ENCODE results near the gene UBE4B. TPM values are rescaled to one million over a fixed set of nuclear protein-coding genes. Genes with fewer than 3 reads are reported as not detected.

The UBE4B gene
- total and polyA plus RNA-seq, 10 of the 15 experiments (the other 5 are each of a cell fraction or from before 2014, with no cell fraction given) = 2.9 to 32.6 (median 20.7) TPM

GRCh38 chr1:10042746-10043145 is 10.0 kb downstream of the UBE4B start:
- FAIRE-seq = no peak
- no peaks in the 10 kb centered on the region for H3K4me1 ChIP-seq (ENCODE audit: control insufficient read depth, insufficient read depth, low read length)
- peaks cover 9% of the 10 kb centered on the region for H3K79me2 ChIP-seq (ENCODE audit: control insufficient read depth, insufficient read depth, low read length)
- CTCF ChIA-PET = interaction anchor here (1.0 kb wide), 1 partner anchor 177 kb away, joined by 3 read pairs; no protein-coding TSS in a partner anchor
- no peaks in the 10 kb centered on the region for H3K27me3 ChIP-seq (replicated peaks in 1 of 2; ENCODE audit: control insufficient read depth in 2 of 2, insufficient read depth in 2 of 2, low read length in 1 of 2)
- H3K9me3 ChIP-seq (replicated peaks; ENCODE audit: control insufficient read depth, insufficient read depth, low read length) = no peaks in the 10 kb centered on the region
- H2AFZ ChIP-seq (ENCODE audit: control insufficient read depth, low read depth, low read length) = no peak overlapping the region
- no peaks in the 10 kb centered on the region; a peak in 3 of 4 replicates for H3K36me3 ChIP-seq (ENCODE audit: control insufficient read depth in 2 of 2, insufficient read depth in 2 of 2, low read length in 1 of 2)
- intact Hi-C loops (cut with micrococcal nuclease; ENCODE audit: unreplicated experiment) = no loop called here
- no peak for ATAC-seq
- no TSS peak for BruUV-seq (replicated peaks)
- SMC1A ChIA-PET (ENCODE audit: uncharacterized antibody, unreplicated experiment) = no interaction called here
- no peak for DNase-seq (ENCODE audit: low read depth, low spot score)
- RAD21 ChIA-PET (ENCODE audit: unreplicated experiment) = no interaction called here
- in situ Hi-C loops (cut with MboI) = no loop called here
- no peak overlapping the region for H3K27ac ChIP-seq (ENCODE audit: control insufficient read depth, insufficient read depth)
- POLR2A ChIA-PET = no interaction called here
- no peaks in the 10 kb centered on the region for H4K20me1 ChIP-seq (ENCODE audit: control insufficient read depth, insufficient read depth)
- H3K9ac ChIP-seq (ENCODE audit: control insufficient read depth, insufficient read depth, low read length) = no peak overlapping the region
- TF ChIP-seq PML (IDR thresholded peaks at IDR 0.05; ENCODE audit: low read length) = no peak
- no peak overlapping the region for H3K4me3 ChIP-seq
- 96% methylated on average over 4 of the region's 4 CpGs for WGBS (ENCODE audit: insufficient coverage, insufficient replicate concordance, low lambda C conversion rate, missing lambda C conversion rate)
- no peak overlapping the region for H3K4me2 ChIP-seq (ENCODE audit: control insufficient read depth, insufficient read depth)

GRCh38 chr1:10045480-10046355 is 13.0 kb downstream of the UBE4B start:
- no peaks in the 10 kb centered on the region for H3K27me3 ChIP-seq (replicated peaks in 1 of 2; ENCODE audit: control insufficient read depth in 2 of 2, insufficient read depth in 2 of 2, low read length in 1 of 2)
- POLR2A ChIA-PET = no interaction called here
- H3K4me1 ChIP-seq (ENCODE audit: control insufficient read depth, insufficient read depth, low read length) = no peaks in the 10 kb centered on the region
- RAD21 ChIA-PET (ENCODE audit: unreplicated experiment) = no interaction called here
- FAIRE-seq (no peak), ATAC-seq (no peak), DNase-seq (ENCODE audit: low read depth, low spot score) (no peak)
- CTCF ChIA-PET = no interaction called here
- no peaks in the 10 kb centered on the region for H4K20me1 ChIP-seq (ENCODE audit: control insufficient read depth, insufficient read depth)
- no peak overlapping the region for H3K4me2 ChIP-seq (ENCODE audit: control insufficient read depth, insufficient read depth)
- in situ Hi-C loops (cut with MboI) = no loop called here
- H3K27ac ChIP-seq (ENCODE audit: control insufficient read depth, insufficient read depth) = no peak overlapping the region
- H3K79me2 ChIP-seq (ENCODE audit: control insufficient read depth, insufficient read depth, low read length) = peaks cover 14% of the 10 kb centered on the region
- no peak overlapping the region for H2AFZ ChIP-seq (ENCODE audit: control insufficient read depth, low read depth, low read length)
- WGBS (ENCODE audit: insufficient coverage, insufficient replicate concordance, low lambda C conversion rate, missing lambda C conversion rate) = 91% methylated on average over 8 of the region's 8 CpGs
- H3K4me3 ChIP-seq = no peak overlapping the region
- SMC1A ChIA-PET (ENCODE audit: uncharacterized antibody, unreplicated experiment) = no interaction called here
- H3K36me3 ChIP-seq (ENCODE audit: control insufficient read depth in 2 of 2, insufficient read depth in 2 of 2, low read length in 1 of 2) = peaks cover 0 to 4% of the 10 kb centered on the region in 2 experiments
- no peak for TF ChIP-seq E4F1 (IDR thresholded peaks at IDR 0.05; ENCODE audit: borderline replicate concordance, partially characterized antibody)
- TF ChIP-seq SMAD1 (IDR thresholded peaks at IDR 0.05; ENCODE audit: low read depth, partially characterized antibody) = no peak
- TF ChIP-seq PML (IDR thresholded peaks at IDR 0.05; ENCODE audit: low read length) = no peak
- TF ChIP-seq GATAD2B (conservative IDR thresholded peaks at IDR 0.05; ENCODE audit: low read depth) = no peak
- TF ChIP-seq FOS (IDR thresholded peaks at IDR 0.05; ENCODE audit: borderline replicate concordance, extremely low read depth, insufficient read length) = no peak
- no peak for TF ChIP-seq RAD51 (IDR thresholded peaks at IDR 0.05)
- no peak for TF ChIP-seq ZNF622 (IDR thresholded peaks at IDR 0.05)
- TF ChIP-seq RCOR1 (conservative IDR thresholded peaks at IDR 0.05; ENCODE audit: low read depth, low read length) = no peak
- TF ChIP-seq KDM1A (IDR thresholded peaks at IDR 0.05; ENCODE audit: borderline replicate concordance) = no peak
- TF ChIP-seq WRNIP1 (IDR thresholded peaks at IDR 0.05; ENCODE audit: borderline replicate concordance, low read depth, low read length) = no peak
- TF ChIP-seq CBFB (IDR thresholded peaks at IDR 0.05; ENCODE audit: low read depth) = no peak
- intact Hi-C loops (cut with micrococcal nuclease; ENCODE audit: unreplicated experiment) = no loop called here
- no peak overlapping the region for H3K9ac ChIP-seq (ENCODE audit: control insufficient read depth, insufficient read depth, low read length)
- BruUV-seq (replicated peaks) = no TSS peak
- no peaks in the 10 kb centered on the region for H3K9me3 ChIP-seq (replicated peaks; ENCODE audit: control insufficient read depth, insufficient read depth, low read length)
